OCI-LY1 (cell line): ENCODE data around the gene ADAMTS15.

Source experiments
- CTCF ChIP-seq: fragments of 200-600 bp; sonication (generic), shearing (Covaris generic); IDR thresholded peaks from 2 replicates; pipeline ENCODE4 v1.5.1; 2017; ENCODE audit warnings: mild to moderate bottlenecking, antibody characterized with exemption, low read length, moderate library complexity, mixed read lengths
- EZH2 ChIP-seq: fragments of 200-600 bp; sonication (generic), shearing (Covaris generic); IDR thresholded peaks from 2 replicates; pipeline ENCODE4 v1.8.0; 2017; ENCODE audit warnings: borderline replicate concordance, mixed run types, mild to moderate bottlenecking, antibody characterized with exemption, low read length, moderate library complexity, mixed read lengths

- TF ChIP-seq CTCF (no peak), EZH2 (no peak)
Observed at GRCh38 chr11:130427581-130428315, 20.7 kb upstream of the ADAMTS15 start.
